HFFc6 (cell line): ENCODE results near the gene GRAMD4. TPM values are rescaled to one million over a fixed set of nuclear protein-coding genes. Genes with fewer than 3 reads are reported as not detected.

Experiments used
- DNase-seq: peaks from one replicate; pipeline ENCODE4 v3.0.0-alpha.2; 2018
- H3K27ac Mint-ChIP-seq: 2 replicates; pipeline ENCODE4 v1.8.0; 2020; ENCODE audit warnings: mild to moderate bottlenecking, mixed read lengths
- H3K27me3 Mint-ChIP-seq: 2 replicates; pipeline ENCODE4 v1.8.0; 2021; ENCODE audit warnings: mild to moderate bottlenecking, moderate library complexity, mixed read lengths; ENCODE audit not compliant: insufficient read depth
- H3K36me3 Mint-ChIP-seq: 2 replicates; pipeline ENCODE4 v1.8.0; 2021; ENCODE audit warnings: low read depth, mixed read lengths
- H3K4me1 Mint-ChIP-seq: 2 replicates; pipeline ENCODE4 v1.8.0; 2020; ENCODE audit warnings: low read depth, mixed read lengths
- H3K4me3 Mint-ChIP-seq: 2 replicates; pipeline ENCODE4 v1.8.0; 2020; ENCODE audit warnings: mild to moderate bottlenecking, moderate library complexity, mixed read lengths
- H3K9me3 Mint-ChIP-seq: 2 replicates; pipeline ENCODE4 v1.8.0; 2020; ENCODE audit warnings: mild to moderate bottlenecking, mixed read lengths
- CTCF ChIP-seq: fragments of 200-600 bp; sonication (generic); IDR thresholded peaks from 2 replicates; pipeline ENCODE4 v1.5.0; 2021; ENCODE audit warnings: antibody characterized with exemption, mild to moderate bottlenecking
- total RNA-seq, 6 experiments: library from RNA; stranded (reverse); fragmentation: NEBNext Ultra II Directional; extraction: Animal tissue kit (Norgen Biotek cat#: 25700); gene quantifications; 2 replicates in 1 of 6; 3 replicates in 5 of 6; pipeline ENCODE4 v1.2.3, GENCODE V29; 2021

GRAMD4 gene
- total RNA-seq, 6 experiments from 2014 or later: 6.8 to 16.3 (median 9.5) TPM

GRCh38 chr22:46669201-46669600, 49.0 kb downstream of the GRAMD4 start:
- no peak for DNase-seq
- Mint-ChIP-seq H3K4me3 (no peak overlapping the region), H3K4me1 (no peaks in the 10 kb centered on the region), H3K36me3 (no peaks in the 10 kb centered on the region), H3K9me3 (no peaks in the 10 kb centered on the region), H3K27me3 (peaks cover 2% of the 10 kb centered on the region), H3K27ac (no peak overlapping the region)
- no peak for TF ChIP-seq CTCF

- no peak overlapping the region for H3K4me3 Mint-ChIP-seq
- no peaks in the 10 kb centered on the region for H3K4me1 Mint-ChIP-seq
- H3K9me3 Mint-ChIP-seq: no peaks in the 10 kb centered on the region
- no peak overlapping the region for H3K27ac Mint-ChIP-seq
- H3K27me3 Mint-ChIP-seq: peaks cover 2% of the 10 kb centered on the region; the same call in 1 of the 2 replicates
- no peak for TF ChIP-seq CTCF
- DNase-seq: no peak
- H3K36me3 Mint-ChIP-seq: no peaks in the 10 kb centered on the region
Observed at GRCh38 chr22:46671824-46672432, 51.7 kb downstream of the GRAMD4 start.

- Mint-ChIP-seq H3K9me3 (no peaks in the 10 kb centered on the region), H3K27me3 (no peaks in the 10 kb centered on the region; the same call in 1 of the 2 replicates), H3K36me3 (no peaks in the 10 kb centered on the region), H3K4me1 (no peaks in the 10 kb centered on the region), H3K4me3 (no peak overlapping the region), H3K27ac (no peak overlapping the region)
- DNase-seq: no peak
- no peak for TF ChIP-seq CTCF
Observed at GRCh38 chr22:46672731-46673130, 52.5 kb downstream of the GRAMD4 start.

GRCh38 chr22:46673205-46673604, 53.0 kb downstream of the GRAMD4 start:
- H3K27me3 Mint-ChIP-seq: no peaks in the 10 kb centered on the region; the same call in 1 of the 2 replicates
- no peak for DNase-seq
- TF ChIP-seq CTCF: no peak
- no peak overlapping the region for H3K4me3 Mint-ChIP-seq
- no peaks in the 10 kb centered on the region for H3K9me3 Mint-ChIP-seq
- no peaks in the 10 kb centered on the region for H3K4me1 Mint-ChIP-seq
- no peak overlapping the region for H3K27ac Mint-ChIP-seq
- no peaks in the 10 kb centered on the region for H3K36me3 Mint-ChIP-seq

- no peak overlapping the region for H3K27ac Mint-ChIP-seq
- H3K27me3 Mint-ChIP-seq: no peaks in the 10 kb centered on the region; the same call in 1 of the 2 replicates
- TF ChIP-seq CTCF: no peak
- DNase-seq: no peak
- H3K36me3 Mint-ChIP-seq: no peaks in the 10 kb centered on the region
- H3K4me3 Mint-ChIP-seq: no peak overlapping the region
- H3K9me3 Mint-ChIP-seq: no peaks in the 10 kb centered on the region
- H3K4me1 Mint-ChIP-seq: no peaks in the 10 kb centered on the region
Observed at GRCh38 chr22:46673662-46674236, 53.6 kb downstream of the GRAMD4 start.
